SH-SY5Y (cell line): Measurements from ENCODE around the gene TMEM60.

ENCODE experiments used
- GATA2 ChIP-seq: IDR thresholded peaks from 2 replicates; pipeline ENCODE4 v1.6.1; 2011; ENCODE audit warnings: mild to moderate bottlenecking, low read depth, low read length
- GATA3 ChIP-seq: IDR thresholded peaks from 2 replicates; pipeline ENCODE4 v1.6.1; 2011; ENCODE audit warnings: low read depth, mild to moderate bottlenecking, low read length, moderate library complexity

GRCh38 chr7:77788327-77788902, 9.8 kb downstream of the TMEM60 start:
- TF ChIP-seq GATA3, result no peak
- TF ChIP-seq GATA2, result no peak
